Measurements from ENCODE around the gene TAF12. TPM values are rescaled to one million over a fixed set of nuclear protein-coding genes. Genes with fewer than 3 reads are reported as not detected.
A peak's percentile ranks its signal among the peaks of the same experiment; 100 is the strongest.
"Not testable (repeated sequence)": the region's sequence is repeated elsewhere in the genome, so short reads cannot be mapped to it uniquely, and the experiment has no call there.

The TAF12 gene
- total RNA-seq, 2 experiments from 2014 or later, result 35.7 to 39.3 TPM

- DNase-seq; H3K4me3 Mint-ChIP-seq; ATAC-seq; H3K9me3 Mint-ChIP-seq (ENCODE audit: insufficient read depth); CTCF ChIA-PET; H3K27ac Mint-ChIP-seq; H3K27me3 Mint-ChIP-seq (ENCODE audit: low read depth); H3K36me3 Mint-ChIP-seq (ENCODE audit: low read depth): not testable (repeated sequence)
- POLR2A ChIA-PET, result interaction anchor here (2.1 kb wide), 1 partner anchor 14 kb away, joined by 11 read pairs; no protein-coding TSS in a partner anchor
- H3K4me1 Mint-ChIP-seq (ENCODE audit: low read depth), result peaks cover 10% of the 10 kb centered on the region
Measured at GRCh38 chr1:28596276-28596675, 46.6 kb downstream of the TAF12 start.

- peaks cover 10% of the 10 kb centered on the region for H3K4me1 Mint-ChIP-seq (ENCODE audit: low read depth)
- H3K27ac Mint-ChIP-seq, result no peak overlapping the region
- H3K27me3 Mint-ChIP-seq (ENCODE audit: low read depth), result peaks cover 10% of the 10 kb centered on the region
- ChIA-PET CTCF (interaction anchor here (1.1 kb wide), 1 partner anchor 15 kb away, joined by 4 read pairs; no protein-coding TSS in a partner anchor), POLR2A (interaction anchor here (2.1 kb wide), 1 partner anchor 14 kb away, joined by 11 read pairs; no protein-coding TSS in a partner anchor)
- H3K36me3 Mint-ChIP-seq (ENCODE audit: low read depth), result peaks cover 8% of the 10 kb centered on the region
- ATAC-seq (no peak), DNase-seq (no peak)
- no peaks in the 10 kb centered on the region for H3K9me3 Mint-ChIP-seq (ENCODE audit: insufficient read depth)
- no peak overlapping the region for H3K4me3 Mint-ChIP-seq
Measured at GRCh38 chr1:28595412-28596191, 47.3 kb downstream of the TAF12 start.

GRCh38 chr1:28594686-28595411 lies 48.0 kb downstream of the TAF12 start:
- H3K4me3 Mint-ChIP-seq; H3K27me3 Mint-ChIP-seq (ENCODE audit: low read depth); ATAC-seq; H3K27ac Mint-ChIP-seq; POLR2A ChIA-PET; DNase-seq; H3K36me3 Mint-ChIP-seq (ENCODE audit: low read depth); H3K9me3 Mint-ChIP-seq (ENCODE audit: insufficient read depth): not testable (repeated sequence)
- CTCF ChIA-PET, result interaction anchor here (1.1 kb wide), 1 partner anchor 14 kb away, joined by 4 read pairs; no protein-coding TSS in a partner anchor
- peaks cover 10% of the 10 kb centered on the region for H3K4me1 Mint-ChIP-seq (ENCODE audit: low read depth)

- H3K36me3 Mint-ChIP-seq (ENCODE audit: low read depth); H3K27me3 Mint-ChIP-seq (ENCODE audit: low read depth); DNase-seq; POLR2A ChIA-PET; H3K4me3 Mint-ChIP-seq; CTCF ChIA-PET; ATAC-seq; H3K27ac Mint-ChIP-seq; H3K9me3 Mint-ChIP-seq (ENCODE audit: insufficient read depth): not testable (repeated sequence)
- H3K4me1 Mint-ChIP-seq (ENCODE audit: low read depth), result peaks cover 10% of the 10 kb centered on the region
Measured at GRCh38 chr1:28593988-28594356, 48.9 kb downstream of the TAF12 start.

GRCh38 chr1:28592321-28593071 lies 50.4 kb downstream of the TAF12 start:
- ChIA-PET POLR2A (interaction anchor here (1.2 kb wide), 1 partner anchor 11 kb away, joined by 6 read pairs; no protein-coding TSS in a partner anchor), CTCF (no interaction called here)
- DNase-seq (no peak), ATAC-seq (peak; percentile 77)
- Mint-ChIP-seq H3K4me3 (peak overlapping the region; percentile 69), H3K27ac (no peak overlapping the region), H3K27me3 (ENCODE audit: low read depth) (peaks cover 10% of the 10 kb centered on the region), H3K36me3 (ENCODE audit: low read depth) (peaks cover 5% of the 10 kb centered on the region), H3K9me3 (ENCODE audit: insufficient read depth) (no peaks in the 10 kb centered on the region), H3K4me1 (ENCODE audit: low read depth) (peaks cover 10% of the 10 kb centered on the region)

GRCh38 chr1:28591708-28592320 lies 51.1 kb downstream of the TAF12 start, which contains the start of gene RAB42:
Gene RAB42 (plus strand): TSS chr1:28592265. CDS start chr1:28592512, 247 bp downstream.
- Mint-ChIP-seq H3K27me3 (ENCODE audit: low read depth) (peaks cover 10% of the 10 kb centered on the region), H3K27ac (no peak within 1 kb of the TSS)
- CTCF ChIA-PET, result no interaction called here

GRCh38 chr1:28586585-28587391 lies 56.1 kb downstream of the TAF12 start:
- H3K36me3 Mint-ChIP-seq (ENCODE audit: low read depth); CTCF ChIA-PET; H3K27me3 Mint-ChIP-seq (ENCODE audit: low read depth); H3K9me3 Mint-ChIP-seq (ENCODE audit: insufficient read depth); H3K27ac Mint-ChIP-seq; H3K4me3 Mint-ChIP-seq; DNase-seq; POLR2A ChIA-PET; ATAC-seq: not testable (repeated sequence)
- H3K4me1 Mint-ChIP-seq (ENCODE audit: low read depth), result peaks cover 12% of the 10 kb centered on the region

More at GRCh38 chr1:28591708-28592320, 51.1 kb downstream of the TAF12 start, which contains the start of gene RAB42:
- Mint-ChIP-seq H3K9me3 (ENCODE audit: insufficient read depth) (no peaks in the 10 kb centered on the region), H3K4me1 (ENCODE audit: low read depth) (peaks cover 10% of the 10 kb centered on the region), H3K4me3 (peak within 1 kb of the TSS; percentile 69), H3K36me3 (ENCODE audit: low read depth) (peaks cover 5% of the 10 kb centered on the region)
- POLR2A ChIA-PET, result interaction anchor here (1.2 to 1.8 kb wide), 2 partner anchors 10 to 11 kb away, joined by 6 to 17 read pairs; no protein-coding TSS in a partner anchor
- no peak for DNase-seq
- peak; percentile 50 for ATAC-seq

- peak overlapping the region; percentile 94 for H3K27ac Mint-ChIP-seq
- no peaks in the 10 kb centered on the region for H3K9me3 Mint-ChIP-seq (ENCODE audit: insufficient read depth)
- peak overlapping the region; percentile 94 for H3K4me3 Mint-ChIP-seq
- H3K4me1 Mint-ChIP-seq (ENCODE audit: low read depth), result peaks cover 36% of the 10 kb centered on the region
- ATAC-seq, result no peak
- ChIA-PET POLR2A (interaction anchor here (0.6 to 5.7 kb wide), 49 partner anchors 8 to 1591 kb away, joined by 3 to 97 read pairs (median 6); partner anchors contain the start of genes ATP5IF1, EYA3, GMEB1 and MED18), CTCF (interaction anchor here (1.1 to 3.0 kb wide), 13 partner anchors 29 to 334 kb away, joined by 3 to 21 read pairs (median 8); partner anchors contain the start of genes TAF12, TRNAU1AP and YTHDF2)
- no peak for DNase-seq
- peaks cover 40% of the 10 kb centered on the region for H3K36me3 Mint-ChIP-seq (ENCODE audit: low read depth)
- no peaks in the 10 kb centered on the region for H3K27me3 Mint-ChIP-seq (ENCODE audit: low read depth)
Measured at GRCh38 chr1:28582248-28582615, 60.6 kb downstream of the TAF12 start.

GRCh38 chr1:28581531-28582247 lies 61.2 kb downstream of the TAF12 start:
- Mint-ChIP-seq H3K27me3 (ENCODE audit: low read depth) (no peaks in the 10 kb centered on the region), H3K4me1 (ENCODE audit: low read depth) (peaks cover 36% of the 10 kb centered on the region), H3K36me3 (ENCODE audit: low read depth) (peaks cover 46% of the 10 kb centered on the region), H3K4me3 (peak overlapping the region; percentile 94), H3K27ac (peak overlapping the region; percentile 94), H3K9me3 (ENCODE audit: insufficient read depth) (no peaks in the 10 kb centered on the region)
- POLR2A ChIA-PET, result interaction anchor here (0.6 to 5.7 kb wide), 58 partner anchors 9 to 1590 kb away, joined by 3 to 97 read pairs (median 5); partner anchors contain the start of genes ATP5IF1, EYA3, GMEB1 and MED18
- peak; percentile 86 for ATAC-seq
- CTCF ChIA-PET, result interaction anchor here (0.7 to 3.0 kb wide), 24 partner anchors 9 to 349 kb away, joined by 3 to 21 read pairs (median 4); partner anchors contain the start of genes DNAJC8, GMEB1, TAF12 and TRNAU1AP
- peak; percentile 96 for DNase-seq

All from activated CD8-positive, alpha-beta T cell treated with anti-CD3 and anti-CD28 coated beads, Interleukin-2, amount 10 ng/mL, durations not matched to agents 7 days and 5 days (primary cell).